ENCODE results near the gene LRP1. TPM values are rescaled to one million over a fixed set of nuclear protein-coding genes. Genes with fewer than 3 reads are reported as not detected.

LRP1 gene
- total and polyA plus RNA-seq, 2 experiments from 2014 or later: 26.6 to 145 TPM

GRCh38 chr12:57212701-57213057, 84.4 kb downstream of the LRP1 start (continued):
- TF ChIP-seq ZNF462 (CRISPR knock-in tag; IDR thresholded peaks at IDR 0.05): no peak
- TF ChIP-seq REST (IDR thresholded peaks at IDR 0.05; ENCODE audit: unreplicated experiment): no peak

- no peak overlapping the region for H2AFZ ChIP-seq
- Mint-ChIP-seq H3K27me3 (ENCODE audit: insufficient read depth, low read depth, poor library complexity) (peaks cover 45% of the 10 kb centered on the region), H3K36me3 (ENCODE audit: low read depth) (peaks cover 36% of the 10 kb centered on the region), H3K27ac (no peak overlapping the region), H3K9me3 (no peaks in the 10 kb centered on the region; the same call in 1 of the 3 replicates), H3K4me3 (peak overlapping the region; percentile 61), H3K4me1 (peaks cover 33% of the 10 kb centered on the region)
- H3K9me2 ChIP-seq (ENCODE audit: insufficient read depth): no peaks in the 10 kb centered on the region
- no peak for TF ChIP-seq ZNF331 (CRISPR knock-in tag; IDR thresholded peaks at IDR 0.05; ENCODE audit: low read depth)
- TF ChIP-seq CTCF (conservative IDR thresholded peaks at IDR 0.05; ENCODE audit: low read depth in 2 of 2): peak; percentile 84 to 93
- ATAC-seq: peak; percentile 53
- H3K4me3 ChIP-seq: peak overlapping the region; percentile 46
- peak overlapping the region; percentile 76 for H3K4me2 ChIP-seq
- H3K36me3 ChIP-seq (ENCODE audit: insufficient read depth): no peaks in the 10 kb centered on the region
- H3F3A ChIP-seq (replicated peaks; ENCODE audit: low read depth): 0 out of 2 replicates have a peak, but pooled peaks cover 21% of the 10 kb centered on the region
- H3K79me2 ChIP-seq (replicated peaks; ENCODE audit: insufficient read depth): no peaks in the 10 kb centered on the region
- peaks cover 10% of the 10 kb centered on the region; the same call in 1 of the 2 replicates for H4K20me1 ChIP-seq (replicated peaks; ENCODE audit: insufficient read depth)
- H3K27me3 ChIP-seq (ENCODE audit: insufficient read depth): peaks cover 47% of the 10 kb centered on the region
- H3K4me1 ChIP-seq (ENCODE audit: insufficient read depth): peaks cover 26% of the 10 kb centered on the region
- H3K27ac ChIP-seq (ENCODE audit: low read depth): peak overlapping the region; percentile 39; the same call in 1 of the 2 replicates
- DNase-seq (ENCODE audit: low spot score): peak; percentile 86
Measured at GRCh38 chr12:57213058-57213715, 84.9 kb downstream of the LRP1 start.
